HG03520 (cell line): ENCODE measurements around the gene LIMS1.
"Not testable (repeated sequence)": the region's sequence is repeated elsewhere in the genome, so short reads cannot be mapped to it uniquely, and the experiment has no call there.

ENCODE experiments used
- ATAC-seq: cut with Tn5 transposase; IDR thresholded peaks from one replicate; pipeline ENCODE4 v1.9.1; 2021; ENCODE audit warnings: mild to moderate bottlenecking, moderate library complexity; ENCODE audit not compliant: unreplicated experiment

Gene LIMS1

DNA sequence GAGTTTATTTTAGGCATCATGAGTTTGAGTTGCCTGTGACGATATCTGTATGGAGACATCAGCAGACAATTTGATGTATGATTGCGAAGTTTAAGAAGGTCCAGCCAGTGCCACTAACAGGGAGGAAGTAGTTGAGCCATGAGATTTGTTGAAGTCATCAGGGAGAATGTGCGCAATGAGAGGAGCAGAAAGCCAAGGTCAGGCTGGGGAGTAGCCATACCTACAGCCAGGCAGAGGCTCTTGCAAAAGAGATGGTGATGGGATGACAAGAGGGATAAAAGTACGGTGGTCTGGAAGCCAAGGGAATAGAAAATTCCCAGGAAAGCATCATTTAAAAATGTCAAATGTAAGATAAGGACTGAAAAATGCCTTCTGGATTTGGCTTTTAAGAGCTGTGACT is 51.2 kb downstream of the LIMS1 start:
- ATAC-seq = no peak

GRCh38 chr2:108586116-108586515 is 51.8 kb downstream of the LIMS1 start:
- ATAC-seq = no peak

DNA sequence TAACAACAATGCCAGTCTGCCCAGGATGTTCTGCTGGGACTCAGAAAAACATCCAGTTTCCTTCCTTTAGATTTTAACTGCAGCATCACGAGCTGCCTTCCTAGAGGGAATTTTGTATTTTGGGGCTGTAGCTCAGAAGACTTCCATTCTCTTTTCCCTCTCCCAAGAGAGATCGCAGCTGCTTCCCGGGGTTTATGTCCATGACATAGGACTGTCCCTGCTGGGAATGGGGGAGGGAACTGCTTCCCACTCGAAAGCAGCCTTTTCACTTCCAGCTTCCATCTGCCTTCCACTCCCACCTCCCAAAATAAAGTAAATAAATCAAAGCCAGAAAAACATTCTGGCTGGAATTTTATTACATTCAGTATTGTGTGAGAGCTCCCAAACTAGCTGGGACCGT is 52.4 kb downstream of the LIMS1 start:
- ATAC-seq = no peak

DNA sequence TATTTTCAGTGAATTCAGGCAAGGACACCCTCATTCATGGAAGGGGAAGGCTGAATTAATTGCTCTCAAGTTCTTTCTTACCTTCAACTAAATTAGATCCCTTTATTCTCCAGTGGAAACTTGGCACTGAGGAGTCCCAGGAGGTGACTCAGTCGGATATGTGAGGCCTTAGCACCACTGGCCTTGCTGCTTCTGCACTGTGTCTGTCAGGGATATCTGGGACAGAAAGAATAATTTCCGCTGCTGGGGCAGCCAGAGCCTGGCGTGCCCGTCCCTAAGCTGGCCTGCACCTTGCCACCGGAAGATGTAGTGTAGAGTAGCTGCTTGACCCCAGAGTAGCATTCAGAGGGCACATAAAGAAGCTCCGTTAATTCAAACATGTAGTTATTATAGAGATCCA is 53.4 kb downstream of the LIMS1 start:
- ATAC-seq = no peak

GRCh38 chr2:108588070-108588668 is 53.9 kb downstream of the LIMS1 start:
- ATAC-seq = no peak

- ATAC-seq = no peak
Observed at GRCh38 chr2:108589372-108589771, 55.1 kb downstream of the LIMS1 start.

GRCh38 chr2:108589781-108590180 is 55.5 kb downstream of the LIMS1 start:
- no peak for ATAC-seq

DNA sequence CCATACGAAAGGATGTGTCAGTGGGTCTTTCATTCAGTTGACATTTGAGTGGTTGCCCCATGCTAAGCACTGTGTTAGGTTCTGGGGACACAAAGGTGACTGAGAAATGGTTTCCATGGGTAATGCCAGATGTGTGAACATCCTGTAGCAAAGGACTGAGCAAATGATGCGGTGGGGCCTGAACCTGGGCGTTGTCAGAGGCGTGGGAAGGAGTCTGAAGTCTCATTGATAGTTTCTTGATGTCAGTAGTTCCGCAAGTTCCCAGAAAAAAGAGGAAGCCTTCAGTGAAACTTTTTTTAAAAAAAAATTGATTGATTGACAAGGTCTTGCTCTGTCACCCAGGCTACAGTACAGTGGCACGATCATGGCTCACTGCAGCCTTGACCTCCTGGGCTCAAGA is 56.9 kb downstream of the LIMS1 start:
- peak; percentile 39 for ATAC-seq

DNA sequence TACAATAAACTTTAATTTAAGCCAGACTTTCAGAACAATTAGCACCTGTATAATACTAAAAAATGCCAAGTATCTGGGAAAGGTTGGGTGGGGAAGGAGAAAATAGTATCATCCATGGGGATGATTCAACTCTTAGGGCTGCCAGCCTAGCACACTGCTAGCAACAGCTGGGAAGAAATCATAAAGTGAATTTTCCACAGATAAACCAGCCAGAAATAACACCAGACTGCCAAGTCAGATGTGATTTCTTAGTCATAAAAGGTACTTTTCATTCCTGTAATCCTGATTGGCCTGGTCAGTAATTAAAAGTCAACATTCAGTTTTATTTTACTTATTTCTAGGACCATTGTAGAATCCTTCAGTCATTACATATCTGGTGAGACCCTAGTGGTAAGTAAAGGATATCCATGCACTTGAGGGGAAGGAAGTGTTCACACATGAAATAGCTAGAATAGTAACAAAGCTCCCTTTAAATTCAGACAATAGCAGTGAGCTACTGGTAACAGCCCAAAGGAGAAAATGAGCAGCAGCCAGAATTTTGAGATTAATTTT is 59.4 kb downstream of the LIMS1 start:
- ATAC-seq = peak; percentile 19

- peak; percentile 89 for ATAC-seq
Observed at GRCh38 chr2:108594132-108594981, 60.1 kb downstream of the LIMS1 start.

- peak; percentile 45 for ATAC-seq
Observed at GRCh38 chr2:108594982-108595464, 60.8 kb downstream of the LIMS1 start.

GRCh38 chr2:108595771-108596170 is 61.5 kb downstream of the LIMS1 start:
- not testable (repeated sequence) for ATAC-seq

- ATAC-seq = not testable (repeated sequence)
Observed at GRCh38 chr2:108597105-108597744, 63.0 kb downstream of the LIMS1 start.

DNA sequence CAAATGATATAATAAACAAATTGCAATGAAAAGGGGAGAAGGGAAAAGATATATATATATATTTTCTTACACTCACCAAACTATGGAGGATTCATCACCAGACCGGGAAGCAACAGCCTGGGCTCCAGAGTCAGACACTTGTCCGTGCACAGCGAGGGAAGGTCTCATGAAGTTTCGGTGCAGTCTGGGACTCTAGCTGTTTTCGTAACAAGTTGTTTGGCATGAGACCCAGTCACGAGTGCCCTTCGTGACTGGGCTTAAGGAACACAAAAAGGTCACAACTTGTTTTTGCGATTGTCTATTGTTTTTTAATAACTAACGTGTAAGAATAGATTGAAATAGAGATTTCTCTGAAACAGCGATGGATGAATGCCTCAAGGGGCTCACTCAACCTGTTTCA is 66.9 kb downstream of the LIMS1 start:
- not testable (repeated sequence) for ATAC-seq

GRCh38 chr2:108602422-108602821 is 68.2 kb downstream of the LIMS1 start:
- ATAC-seq = no peak

- no peak for ATAC-seq
Observed at GRCh38 chr2:108604196-108604595, 69.9 kb downstream of the LIMS1 start.

DNA sequence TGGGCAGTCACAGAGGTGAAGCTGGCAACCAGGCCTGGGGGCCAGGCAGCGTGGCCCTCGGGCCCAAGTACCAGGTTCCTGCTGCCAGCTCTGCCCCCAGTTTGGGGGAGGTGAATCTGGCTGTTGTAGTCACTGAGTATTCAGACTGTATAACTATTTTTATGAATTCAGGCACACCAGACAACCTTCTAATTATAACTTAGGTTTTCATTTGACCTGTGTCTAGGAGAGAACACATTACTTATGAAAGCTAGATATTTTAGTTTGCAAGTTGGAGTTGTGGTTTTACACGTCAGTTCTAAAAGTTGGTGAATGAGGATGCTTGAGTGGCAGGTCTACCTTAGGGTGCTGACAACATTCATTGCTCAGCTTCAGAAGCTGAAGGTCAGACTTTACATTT is 71.7 kb downstream of the LIMS1 start:
- peak; percentile 47 for ATAC-seq

- ATAC-seq = no peak
Observed at GRCh38 chr2:108607706-108608301, 73.5 kb downstream of the LIMS1 start.

GRCh38 chr2:108611021-108611420 is 76.8 kb downstream of the LIMS1 start:
- no peak for ATAC-seq

- ATAC-seq = peak; percentile 72
Observed at GRCh38 chr2:108612153-108612513, 77.9 kb downstream of the LIMS1 start.

- peak; percentile 78 for ATAC-seq
Observed at GRCh38 chr2:108612514-108613183, 78.4 kb downstream of the LIMS1 start.
